ENCODE measurements around the gene SLC22A5. TPM values are rescaled to one million over a fixed set of nuclear protein-coding genes. Genes with fewer than 3 reads are reported as not detected.

Gene SLC22A5
- total RNA-seq, 6 donors from 2014 or later = 7.9 to 22.0 (median 12.7) TPM

- peaks cover 0 to 3% (median 0%) of the 10 kb centered on the region in 4 donors for H3K36me3 ChIP-seq
- 5 to 15% methylated on average over 7 of the region's 7 CpGs for WGBS, 2 donors
- no peaks in the 10 kb centered on the region for H3K27me3 ChIP-seq
- H3K27ac ChIP-seq = peak overlapping the region; percentile 84 to 100 (median 96)
- TF ChIP-seq POLR2AphosphoS5 (IDR thresholded peaks at IDR 0.05) (peak; percentile 16 to 32), CTCF (IDR thresholded peaks at IDR 0.05) (no peak), EP300 (IDR thresholded peaks at IDR 0.05) (peak in 1 of 4 donors; percentile 2), POLR2A (IDR thresholded peaks at IDR 0.05) (peak in 2 of 4 donors; percentile 17 to 45)
- H3K4me1 ChIP-seq = peaks cover 90 to 99% (median 93%) of the 10 kb centered on the region in 4 donors
- no peaks in the 10 kb centered on the region for H3K9me3 ChIP-seq
- DNase-seq (peak in 1 of 2 donors; percentile 71), ATAC-seq (ENCODE audit: low FRiP score in 2 of 2) (peak; percentile 47 to 78)
- H3K4me3 ChIP-seq = peak overlapping the region in 1 of 4 donors; percentile 1
Observed at GRCh38 chr5:132420706-132421272, 51.3 kb downstream of the SLC22A5 start.

DNA sequence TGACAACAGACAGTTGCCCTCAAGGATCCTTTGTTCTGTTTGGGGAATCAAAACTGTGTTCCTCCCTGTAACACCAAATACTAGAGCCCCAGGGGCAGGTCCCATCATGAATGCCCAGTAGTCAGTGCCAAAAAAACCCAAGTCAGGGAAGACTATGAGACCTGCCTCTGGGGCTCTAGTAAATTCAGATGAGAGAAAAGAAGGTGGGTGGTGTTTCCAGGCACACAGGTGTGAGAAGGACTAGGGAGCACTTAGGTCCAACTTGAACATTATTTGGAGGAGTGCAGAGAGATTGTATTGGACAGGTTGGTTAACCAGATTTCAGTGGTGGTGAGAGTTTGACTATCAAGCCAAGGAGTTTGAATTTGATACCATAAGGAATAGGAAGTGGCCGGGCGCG is 52.0 kb downstream of the SLC22A5 start:
- Histone ChIP-seq H3K27me3 (no peaks in the 10 kb centered on the region), H3K27ac (peak overlapping the region; percentile 84 to 100 (median 96)), H3K36me3 (peaks cover 0 to 3% (median 0%) of the 10 kb centered on the region in 4 donors), H3K9me3 (no peaks in the 10 kb centered on the region), H3K4me1 (peaks cover 90 to 99% (median 93%) of the 10 kb centered on the region in 4 donors), H3K4me3 (no peak overlapping the region)
- TF ChIP-seq POLR2AphosphoS5 (IDR thresholded peaks at IDR 0.05) (no peak), EP300 (IDR thresholded peaks at IDR 0.05) (no peak), POLR2A (IDR thresholded peaks at IDR 0.05) (no peak), CTCF (IDR thresholded peaks at IDR 0.05) (no peak)
- WGBS, 2 donors = 92 to 96% methylated on average over 3 of the region's 3 CpGs
- no peak for DNase-seq
- no peak for ATAC-seq (ENCODE audit: low FRiP score in 2 of 2)

DNA sequence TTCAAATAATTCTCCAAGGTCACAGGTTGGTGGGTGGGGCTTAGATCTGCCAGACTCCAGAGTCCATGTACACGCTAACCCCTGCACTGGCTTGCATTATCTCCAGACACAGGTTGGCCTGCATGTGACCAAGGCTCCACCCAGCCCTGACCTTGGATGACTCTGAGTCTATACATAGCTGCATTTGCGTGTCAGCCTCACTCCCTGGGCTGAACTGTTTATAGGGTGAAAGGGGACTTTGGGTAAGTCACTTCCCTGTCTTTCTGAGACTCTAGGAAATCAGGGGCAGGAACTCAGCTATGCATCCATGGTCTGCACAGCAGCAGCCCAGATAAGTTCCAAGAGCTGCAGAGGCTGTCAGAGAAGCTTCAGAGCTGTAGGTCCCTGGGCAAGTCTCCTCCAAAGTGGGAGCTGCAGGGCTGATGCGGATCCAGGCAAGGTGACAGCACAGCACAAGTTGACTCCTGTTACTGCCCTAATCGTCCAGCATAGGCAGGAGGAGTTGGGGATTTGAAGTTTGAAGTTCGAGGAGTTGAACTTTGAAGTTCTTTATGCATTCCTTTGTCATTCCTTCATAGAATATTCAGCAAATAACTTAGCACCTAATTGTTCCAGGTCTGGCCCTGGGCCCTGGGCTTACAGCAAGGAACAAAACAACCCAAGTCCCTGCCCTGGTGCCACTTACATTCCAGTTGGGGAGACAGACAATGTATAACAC is 53.4 kb downstream of the SLC22A5 start:
- peaks cover 91 to 99% (median 94%) of the 10 kb centered on the region in 4 donors for H3K4me1 ChIP-seq
- H3K27me3 ChIP-seq = no peaks in the 10 kb centered on the region
- no peaks in the 10 kb centered on the region for H3K9me3 ChIP-seq
- peak overlapping the region; percentile 84 to 100 (median 96) for H3K27ac ChIP-seq
- WGBS, 2 donors = 45 to 48% methylated on average over 5 of the region's 5 CpGs
- H3K4me3 ChIP-seq = no peak overlapping the region
- H3K36me3 ChIP-seq = no peaks in the 10 kb centered on the region
- TF ChIP-seq POLR2AphosphoS5 (IDR thresholded peaks at IDR 0.05) = peak; percentile 31 to 82
- TF ChIP-seq CTCF (IDR thresholded peaks at IDR 0.05) = no peak
- TF ChIP-seq EP300 (IDR thresholded peaks at IDR 0.05) = peak in 2 of 4 donors; percentile 85 to 95
- TF ChIP-seq POLR2A (IDR thresholded peaks at IDR 0.05) = peak in 1 of 4 donors; percentile 33
- peak in 1 of 2 donors; percentile 78 for DNase-seq
- peak in 1 of 2 donors; percentile 2 for ATAC-seq (ENCODE audit: low FRiP score in 2 of 2)

DNA sequence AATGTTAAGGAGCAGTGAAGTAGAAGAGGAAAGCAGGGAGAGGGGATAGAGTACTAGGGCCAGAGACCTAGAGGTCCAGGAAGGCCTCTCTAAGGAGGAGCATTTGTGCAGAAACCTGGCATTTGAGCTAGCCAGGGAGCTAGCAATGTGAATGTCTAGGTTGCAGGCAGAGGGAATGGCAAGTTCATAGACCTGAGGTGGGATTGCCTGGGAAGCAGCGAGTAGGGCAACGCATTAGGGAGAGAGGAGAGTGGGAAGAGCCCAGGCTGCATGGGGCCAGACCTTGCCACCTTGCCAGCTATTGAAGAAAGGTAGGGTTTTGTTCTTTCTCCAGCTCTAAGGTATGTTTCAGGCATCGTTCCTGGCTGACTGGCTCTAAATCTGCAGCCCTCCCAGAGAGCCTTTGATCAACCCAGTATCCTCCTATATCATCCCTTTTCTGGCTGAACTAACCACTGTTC is 54.0 kb downstream of the SLC22A5 start:
- peaks cover 96 to 100% (median 99%) of the 10 kb centered on the region in 4 donors for H3K4me1 ChIP-seq

More for the DNA sequence above, 54.0 kb downstream of the SLC22A5 start:
- DNase-seq (no peak), ATAC-seq (ENCODE audit: low FRiP score in 2 of 2) (no peak)
- Histone ChIP-seq H3K36me3 (no peaks in the 10 kb centered on the region), H3K9me3 (no peaks in the 10 kb centered on the region), H3K4me3 (no peak overlapping the region), H3K27ac (peak overlapping the region; percentile 84 to 100 (median 96)), H3K27me3 (no peaks in the 10 kb centered on the region)
- WGBS, 2 donors = 85 to 96% methylated on average over 3 of the region's 3 CpGs
- TF ChIP-seq CTCF (IDR thresholded peaks at IDR 0.05) (no peak), POLR2A (IDR thresholded peaks at IDR 0.05) (no peak), EP300 (IDR thresholded peaks at IDR 0.05) (no peak), POLR2AphosphoS5 (IDR thresholded peaks at IDR 0.05) (no peak)

Data from upper lobe of left lung (tissue), 6 donors.